K562 (cell line): ENCODE data around the gene ADM2.

Experiments used
- ATF1 ChIP-seq, 2 experiments: fragments of 450-650 bp in 1 of 2; IDR thresholded peaks; 2 replicates each; pipeline ENCODE4 v1.6.1; 2016; ENCODE audit warnings: missing compliant biosample characterization in 1 of 2, missing genetic modification characterization in 1 of 2
- CEBPB ChIP-seq: fragments of 450-650 bp; IDR thresholded peaks from 2 replicates; pipeline ENCODE4 v1.6.1; 2016; ENCODE audit warnings: missing genetic modification characterization, missing compliant biosample characterization
- COPS2 ChIP-seq: fragments of 450-650 bp; conservative IDR thresholded peaks from 2 replicates; pipeline ENCODE4 v1.6.1; 2016; ENCODE audit warnings: mild to moderate bottlenecking, moderate library complexity
- CREB1 ChIP-seq, 2 experiments: sonication (generic) in 1 of 2; formaldehyde crosslinking in 1 of 2; IDR thresholded peaks; 2 replicates each; pipeline versions ENCODE4 v1.6.1 to v1.8.0; 2012 to 2022; ENCODE audit warnings: inconsistent platforms in 1 of 2, mild to moderate bottlenecking in 1 of 2, missing genetic modification reagents in 1 of 2, moderate library complexity in 1 of 2
- MCM7 ChIP-seq, 2 experiments: fragments of 450-650 bp; IDR thresholded peaks; 2 replicates each; pipeline ENCODE4 v1.6.1; 2016 to 2018
- TAF1 ChIP-seq: IDR thresholded peaks from 2 replicates; pipeline ENCODE4 v1.6.1; 2011; ENCODE audit warnings: mild to moderate bottlenecking, low read length, moderate library complexity; ENCODE audit not compliant: insufficient read depth, control insufficient read depth, severe bottlenecking; ENCODE audit errors: extremely low read depth
- TF ChIP-seq, protein P1 (sequence below), 3 experiments: IDR thresholded peaks in 2 of 3; conservative IDR thresholded peaks in 1 of 3; 2 replicates each; pipeline ENCODE4 v1.5.1; 2011 to 2012; ENCODE audit warnings: low read length in 3 of 3, mild to moderate bottlenecking in 3 of 3, control low read depth in 2 of 3, improper control_type of control experiment in 1 of 3, inconsistent platforms in 1 of 3, low read depth in 1 of 3, mixed read lengths in 1 of 3, moderate library complexity in 1 of 3; ENCODE audit not compliant: insufficient read depth in 2 of 3

DNA sequence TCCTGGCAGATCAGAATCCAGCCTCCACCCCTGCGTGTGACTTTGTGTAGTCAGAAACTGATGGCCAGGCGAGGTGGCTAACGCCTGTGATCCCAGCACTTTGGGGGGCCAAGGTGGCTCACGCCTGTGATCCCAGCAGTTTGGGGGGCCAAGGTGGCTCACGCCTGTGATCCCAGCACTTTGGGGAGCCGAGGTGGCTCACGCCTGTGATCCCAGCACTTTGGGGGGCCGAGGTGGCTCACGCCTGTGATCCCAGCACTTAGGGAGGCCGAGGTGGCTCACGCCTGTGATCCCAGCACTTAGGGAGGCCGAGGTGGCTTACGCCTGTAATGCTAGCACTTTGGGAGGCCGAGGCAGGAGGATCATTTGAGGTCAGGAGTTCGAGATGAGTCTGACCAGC is 31.8 kb downstream of the ADM2 start:
- TF ChIP-seq MCM7 (IDR thresholded peaks at IDR 0.05) (no peak), COPS2 (no peak), CREB1 (IDR thresholded peaks at IDR 0.05) (no peak), CREB1 (CRISPR knock-in tag; IDR thresholded peaks at IDR 0.05) (no peak), ATF1 (CRISPR knock-in tag; IDR thresholded peaks at IDR 0.05) (no peak), ATF1 (tag; IDR thresholded peaks at IDR 0.05) (no peak), TAF1 (no peak), CEBPB (tag) (no peak)
- TF ChIP-seq, protein P1, sequence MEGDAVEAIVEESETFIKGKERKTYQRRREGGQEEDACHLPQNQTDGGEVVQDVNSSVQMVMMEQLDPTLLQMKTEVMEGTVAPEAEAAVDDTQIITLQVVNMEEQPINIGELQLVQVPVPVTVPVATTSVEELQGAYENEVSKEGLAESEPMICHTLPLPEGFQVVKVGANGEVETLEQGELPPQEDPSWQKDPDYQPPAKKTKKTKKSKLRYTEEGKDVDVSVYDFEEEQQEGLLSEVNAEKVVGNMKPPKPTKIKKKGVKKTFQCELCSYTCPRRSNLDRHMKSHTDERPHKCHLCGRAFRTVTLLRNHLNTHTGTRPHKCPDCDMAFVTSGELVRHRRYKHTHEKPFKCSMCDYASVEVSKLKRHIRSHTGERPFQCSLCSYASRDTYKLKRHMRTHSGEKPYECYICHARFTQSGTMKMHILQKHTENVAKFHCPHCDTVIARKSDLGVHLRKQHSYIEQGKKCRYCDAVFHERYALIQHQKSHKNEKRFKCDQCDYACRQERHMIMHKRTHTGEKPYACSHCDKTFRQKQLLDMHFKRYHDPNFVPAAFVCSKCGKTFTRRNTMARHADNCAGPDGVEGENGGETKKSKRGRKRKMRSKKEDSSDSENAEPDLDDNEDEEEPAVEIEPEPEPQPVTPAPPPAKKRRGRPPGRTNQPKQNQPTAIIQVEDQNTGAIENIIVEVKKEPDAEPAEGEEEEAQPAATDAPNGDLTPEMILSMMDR (IDR thresholded peaks at IDR 0.05 in 2 of 3, conservative IDR thresholded peaks at IDR 0.05 in 1 of 3; ENCODE audit: insufficient read depth in 2 of 3, low read depth in 1 of 3, low read length in 3 of 3), result no peak
